Measurements from ENCODE around the gene DCBLD1. TPM values are rescaled to one million over a fixed set of nuclear protein-coding genes. Genes with fewer than 3 reads are reported as not detected.

The DCBLD1 gene
- total RNA-seq, 1 experiment from 2014 or later = 6.1 TPM

GRCh38 chr6:117485433-117485832, 3.0 kb downstream of the DCBLD1 start:
- no TSS peak for BruUV-seq (replicated peaks)
- ChIA-PET POLR2A (ENCODE audit: unreplicated experiment) (no interaction called here), CTCF (no interaction called here)
- H3K9me3 ChIP-seq (ENCODE audit: insufficient read depth, low read depth) = no peaks in the 10 kb centered on the region
- H3K79me2 ChIP-seq (ENCODE audit: low read depth) = peaks cover 53% of the 10 kb centered on the region
- no peaks in the 10 kb centered on the region for H3K27me3 ChIP-seq (ENCODE audit: insufficient read depth, low read depth)
- no peaks in the 10 kb centered on the region for H3K36me3 ChIP-seq (ENCODE audit: low read depth)
- no peaks in the 10 kb centered on the region for H3K9me2 ChIP-seq (ENCODE audit: insufficient read depth)
- H3K27ac ChIP-seq = no peak overlapping the region
- H3K4me3 ChIP-seq = no peak overlapping the region
- H3F3A ChIP-seq (ENCODE audit: insufficient read depth, low read depth) = peaks cover 23% of the 10 kb centered on the region; the same call in 1 of the 2 replicates
- H4K20me1 ChIP-seq (ENCODE audit: insufficient read depth) = no peaks in the 10 kb centered on the region
- peaks cover 16% of the 10 kb centered on the region for H3K4me1 ChIP-seq (replicated peaks; ENCODE audit: insufficient read depth)
- H3K4me2 ChIP-seq = peak overlapping the region; percentile 94; the same call in 1 of the 2 replicates
- TF ChIP-seq, protein P1, sequence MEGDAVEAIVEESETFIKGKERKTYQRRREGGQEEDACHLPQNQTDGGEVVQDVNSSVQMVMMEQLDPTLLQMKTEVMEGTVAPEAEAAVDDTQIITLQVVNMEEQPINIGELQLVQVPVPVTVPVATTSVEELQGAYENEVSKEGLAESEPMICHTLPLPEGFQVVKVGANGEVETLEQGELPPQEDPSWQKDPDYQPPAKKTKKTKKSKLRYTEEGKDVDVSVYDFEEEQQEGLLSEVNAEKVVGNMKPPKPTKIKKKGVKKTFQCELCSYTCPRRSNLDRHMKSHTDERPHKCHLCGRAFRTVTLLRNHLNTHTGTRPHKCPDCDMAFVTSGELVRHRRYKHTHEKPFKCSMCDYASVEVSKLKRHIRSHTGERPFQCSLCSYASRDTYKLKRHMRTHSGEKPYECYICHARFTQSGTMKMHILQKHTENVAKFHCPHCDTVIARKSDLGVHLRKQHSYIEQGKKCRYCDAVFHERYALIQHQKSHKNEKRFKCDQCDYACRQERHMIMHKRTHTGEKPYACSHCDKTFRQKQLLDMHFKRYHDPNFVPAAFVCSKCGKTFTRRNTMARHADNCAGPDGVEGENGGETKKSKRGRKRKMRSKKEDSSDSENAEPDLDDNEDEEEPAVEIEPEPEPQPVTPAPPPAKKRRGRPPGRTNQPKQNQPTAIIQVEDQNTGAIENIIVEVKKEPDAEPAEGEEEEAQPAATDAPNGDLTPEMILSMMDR (conservative IDR thresholded peaks at IDR 0.05) = no peak
- no peak for TF ChIP-seq EZH2 (IDR thresholded peaks at IDR 0.05; ENCODE audit: low read depth)
- H2AFZ ChIP-seq = no peak overlapping the region
- intact Hi-C loops (cut with micrococcal nuclease; ENCODE audit: unreplicated experiment) = no loop called here
- DNase-seq = no peak

- Histone ChIP-seq H3K4me1 (replicated peaks; ENCODE audit: insufficient read depth) (peaks cover 16% of the 10 kb centered on the region), H3K4me2 (no peak overlapping the region), H3F3A (ENCODE audit: insufficient read depth, low read depth) (peaks cover 10% of the 10 kb centered on the region; the same call in 1 of the 2 replicates), H4K20me1 (ENCODE audit: insufficient read depth) (no peaks in the 10 kb centered on the region), H3K9me2 (ENCODE audit: insufficient read depth) (no peaks in the 10 kb centered on the region), H3K4me3 (no peak overlapping the region), H3K36me3 (ENCODE audit: low read depth) (no peaks in the 10 kb centered on the region), H3K79me2 (ENCODE audit: low read depth) (peaks cover 61% of the 10 kb centered on the region), H3K27me3 (ENCODE audit: insufficient read depth, low read depth) (no peaks in the 10 kb centered on the region), H3K27ac (no peak overlapping the region), H2AFZ (no peak overlapping the region), H3K9me3 (ENCODE audit: insufficient read depth, low read depth) (no peaks in the 10 kb centered on the region)
- POLR2A ChIA-PET (ENCODE audit: unreplicated experiment) = no interaction called here
- no TSS peak for BruUV-seq (replicated peaks)
- intact Hi-C loops (cut with micrococcal nuclease; ENCODE audit: unreplicated experiment) = no loop called here
- TF ChIP-seq, protein P1 (conservative IDR thresholded peaks at IDR 0.05) = no peak
- no peak for TF ChIP-seq EZH2 (IDR thresholded peaks at IDR 0.05; ENCODE audit: low read depth)
- CTCF ChIA-PET = no interaction called here
- DNase-seq = no peak
These were observed 5.3 kb downstream of the DCBLD1 start for GRCh38 chr6:117487821-117488220.

GRCh38 chr6:117489003-117489402, 6.5 kb downstream of the DCBLD1 start:
- Histone ChIP-seq H3K9me3 (ENCODE audit: insufficient read depth, low read depth) (no peaks in the 10 kb centered on the region), H3K4me3 (no peak overlapping the region), H3F3A (ENCODE audit: insufficient read depth, low read depth) (peaks cover 3% of the 10 kb centered on the region; the same call in 1 of the 2 replicates), H3K27ac (no peak overlapping the region), H3K79me2 (ENCODE audit: low read depth) (peaks cover 55% of the 10 kb centered on the region), H3K27me3 (ENCODE audit: insufficient read depth, low read depth) (no peaks in the 10 kb centered on the region), H3K9me2 (ENCODE audit: insufficient read depth) (no peaks in the 10 kb centered on the region), H3K36me3 (ENCODE audit: low read depth) (no peaks in the 10 kb centered on the region), H3K4me1 (replicated peaks; ENCODE audit: insufficient read depth) (peaks cover 13% of the 10 kb centered on the region), H4K20me1 (ENCODE audit: insufficient read depth) (no peaks in the 10 kb centered on the region), H3K4me2 (no peak overlapping the region), H2AFZ (no peak overlapping the region)
- ChIA-PET POLR2A (ENCODE audit: unreplicated experiment) (interaction anchor here (0.7 kb wide), 1 partner anchor 37 kb away, joined by 5 read pairs; no protein-coding TSS in a partner anchor), CTCF (no interaction called here)
- intact Hi-C loops (cut with micrococcal nuclease; ENCODE audit: unreplicated experiment) = no loop called here
- TF ChIP-seq EZH2 (IDR thresholded peaks at IDR 0.05; ENCODE audit: low read depth) = no peak
- TF ChIP-seq, protein P1 (conservative IDR thresholded peaks at IDR 0.05) = no peak
- no peak for DNase-seq
- BruUV-seq (replicated peaks) = no TSS peak
